Body of pancreas (tissue), 4 donors: ENCODE results near the gene KREMEN1.

Experiments
- POLR2A ChIP-seq, 3 donors: fragments of 450-650 bp; IDR thresholded peaks; one replicate each; pipeline ENCODE4 v1.6.1; 2016; ENCODE audit warnings: antibody characterized with exemption in 3 of 3, mild to moderate bottlenecking in 2 of 3
- TF ChIP-seq, protein P1 (sequence below), 7 experiments: fragments of 450-650 bp in 4 of 7; fragments of 200-600 bp in 3 of 7; sonication (generic) in 3 of 7; IDR thresholded peaks; one replicate each; pipeline ENCODE4 v1.5.1; 2016 to 2019; ENCODE audit warnings: antibody characterized with exemption in 7 of 7

DNA sequence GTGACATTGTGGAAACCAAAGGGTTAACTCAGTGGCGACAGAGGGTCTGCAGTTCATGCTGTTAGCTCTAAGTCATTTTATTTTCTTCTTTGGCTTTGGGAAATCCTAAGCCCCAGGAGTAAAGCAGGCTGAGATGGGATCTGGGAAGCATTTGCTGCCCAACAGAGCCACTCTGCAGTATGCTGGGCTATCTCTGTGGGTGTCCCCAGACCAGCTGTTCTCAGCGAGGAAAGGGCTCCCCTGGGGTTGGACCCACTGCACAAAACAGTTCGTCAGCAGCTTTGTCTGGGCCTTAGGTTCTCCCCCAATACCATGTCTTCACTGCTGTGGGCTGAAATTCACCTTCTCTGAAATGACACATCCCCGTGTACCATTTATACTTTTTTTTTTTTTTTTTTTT is 34.0 kb downstream of the KREMEN1 start:
- TF ChIP-seq, protein P1, sequence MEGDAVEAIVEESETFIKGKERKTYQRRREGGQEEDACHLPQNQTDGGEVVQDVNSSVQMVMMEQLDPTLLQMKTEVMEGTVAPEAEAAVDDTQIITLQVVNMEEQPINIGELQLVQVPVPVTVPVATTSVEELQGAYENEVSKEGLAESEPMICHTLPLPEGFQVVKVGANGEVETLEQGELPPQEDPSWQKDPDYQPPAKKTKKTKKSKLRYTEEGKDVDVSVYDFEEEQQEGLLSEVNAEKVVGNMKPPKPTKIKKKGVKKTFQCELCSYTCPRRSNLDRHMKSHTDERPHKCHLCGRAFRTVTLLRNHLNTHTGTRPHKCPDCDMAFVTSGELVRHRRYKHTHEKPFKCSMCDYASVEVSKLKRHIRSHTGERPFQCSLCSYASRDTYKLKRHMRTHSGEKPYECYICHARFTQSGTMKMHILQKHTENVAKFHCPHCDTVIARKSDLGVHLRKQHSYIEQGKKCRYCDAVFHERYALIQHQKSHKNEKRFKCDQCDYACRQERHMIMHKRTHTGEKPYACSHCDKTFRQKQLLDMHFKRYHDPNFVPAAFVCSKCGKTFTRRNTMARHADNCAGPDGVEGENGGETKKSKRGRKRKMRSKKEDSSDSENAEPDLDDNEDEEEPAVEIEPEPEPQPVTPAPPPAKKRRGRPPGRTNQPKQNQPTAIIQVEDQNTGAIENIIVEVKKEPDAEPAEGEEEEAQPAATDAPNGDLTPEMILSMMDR (IDR thresholded peaks at IDR 0.05), result no peak
- TF ChIP-seq POLR2A (IDR thresholded peaks at IDR 0.05), result no peak
